ENCODE measurements around the gene TRMT10C.
"Not testable (repeated sequence)": the region's sequence is repeated elsewhere in the genome, so short reads cannot be mapped to it uniquely, and the experiment has no call there.

The TRMT10C gene

DNA sequence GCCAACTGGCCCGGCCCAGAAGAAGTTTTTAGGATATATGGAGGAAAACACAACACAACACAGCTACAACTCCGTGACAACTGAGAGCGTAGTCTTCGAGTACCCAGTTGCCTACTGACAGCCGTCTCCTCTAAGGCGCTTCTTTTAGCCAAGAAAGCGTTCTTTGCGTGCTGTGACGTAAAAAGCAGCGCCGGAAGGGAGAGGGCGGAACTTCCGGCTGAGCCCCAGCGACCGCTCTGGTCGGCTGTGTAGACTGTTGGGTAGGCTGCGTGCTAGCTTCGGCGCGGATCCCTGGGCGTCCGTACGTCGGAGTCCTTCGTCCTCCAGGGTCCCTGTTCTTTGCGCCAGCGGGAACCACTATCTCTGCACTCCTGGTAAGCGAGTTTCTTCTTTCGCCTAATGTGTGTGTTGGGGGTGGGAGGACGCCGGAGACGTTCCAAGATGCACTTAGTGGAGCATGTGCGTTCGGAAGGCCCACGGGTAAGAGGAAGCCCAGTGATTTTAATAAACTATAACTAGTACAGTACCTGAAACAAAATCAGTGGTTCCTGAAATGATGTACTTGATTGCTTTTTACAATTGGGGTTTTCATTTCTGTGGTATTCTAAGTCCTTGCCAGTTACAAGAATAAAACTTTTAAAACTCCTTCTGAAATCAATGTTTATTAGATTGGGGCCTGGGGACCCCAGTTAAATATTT is at the start of gene TRMT10C:
Gene TRMT10C (plus strand): TSS at position 239 of the 699 bp plus-strand sequence. CDS start 2,914 bp downstream, outside the sequence.
- DNase-seq (ENCODE audit: low read depth) = peak; percentile 87

DNA sequence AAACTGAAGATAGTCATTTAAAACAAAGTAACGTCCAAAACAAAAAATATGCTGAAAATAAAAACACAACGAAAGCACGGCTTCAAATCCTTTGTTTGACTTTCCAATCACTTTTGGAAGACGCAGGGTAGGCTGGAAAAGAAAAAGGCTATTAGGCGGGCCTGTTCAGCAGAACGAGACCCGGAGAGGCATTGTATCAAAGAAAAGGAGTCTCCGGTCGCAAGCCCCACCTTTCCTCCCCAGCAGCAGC is 49.3 kb upstream of the TRMT10C start:
- DNase-seq (ENCODE audit: low read depth) = no peak

DNA sequence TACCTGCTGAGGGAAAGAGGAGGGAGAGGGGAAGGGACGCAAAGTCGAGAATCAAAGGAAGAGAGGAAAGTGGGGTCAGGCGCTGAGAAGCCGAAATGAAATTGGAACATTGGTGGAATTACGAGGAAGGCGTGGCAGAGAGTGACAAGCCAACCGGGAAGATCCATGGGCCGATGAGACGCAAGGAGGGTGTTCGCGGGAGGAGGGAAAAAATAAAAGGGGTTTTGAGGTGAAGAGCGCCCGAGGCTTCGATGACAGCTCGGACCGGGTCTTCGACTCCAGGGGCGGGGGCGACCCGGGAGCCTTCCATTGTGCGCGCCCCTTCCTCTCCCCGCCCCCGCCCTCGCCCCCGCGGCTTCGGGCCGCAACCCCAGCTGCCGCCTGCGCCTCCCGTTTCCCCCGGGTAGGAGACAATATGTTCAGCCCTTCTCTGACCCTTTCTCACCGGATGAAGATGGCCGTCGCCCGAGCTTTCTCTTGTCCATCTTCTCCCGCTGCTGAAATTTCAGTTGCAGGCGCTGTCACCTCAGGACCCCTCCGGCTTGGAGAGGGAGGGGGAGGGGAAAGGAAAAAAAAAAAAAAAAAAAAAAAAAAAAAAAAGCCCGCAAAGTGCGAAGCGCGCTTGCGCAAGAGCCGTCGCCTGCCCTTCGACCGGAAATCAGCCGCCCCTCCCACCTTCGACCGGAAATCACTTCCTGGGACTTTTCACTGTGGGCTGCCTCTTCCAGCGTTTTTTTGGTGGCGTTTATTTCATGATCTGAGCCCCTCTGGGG is 48.8 kb upstream of the TRMT10C start, which contains the start of gene SENP7:
Gene SENP7 (minus strand): TSS at position 567 of the 773 bp plus-strand sequence. CDS start 82 bp downstream, at position 485.
- DNase-seq (ENCODE audit: low read depth) = peak; percentile 65

DNA sequence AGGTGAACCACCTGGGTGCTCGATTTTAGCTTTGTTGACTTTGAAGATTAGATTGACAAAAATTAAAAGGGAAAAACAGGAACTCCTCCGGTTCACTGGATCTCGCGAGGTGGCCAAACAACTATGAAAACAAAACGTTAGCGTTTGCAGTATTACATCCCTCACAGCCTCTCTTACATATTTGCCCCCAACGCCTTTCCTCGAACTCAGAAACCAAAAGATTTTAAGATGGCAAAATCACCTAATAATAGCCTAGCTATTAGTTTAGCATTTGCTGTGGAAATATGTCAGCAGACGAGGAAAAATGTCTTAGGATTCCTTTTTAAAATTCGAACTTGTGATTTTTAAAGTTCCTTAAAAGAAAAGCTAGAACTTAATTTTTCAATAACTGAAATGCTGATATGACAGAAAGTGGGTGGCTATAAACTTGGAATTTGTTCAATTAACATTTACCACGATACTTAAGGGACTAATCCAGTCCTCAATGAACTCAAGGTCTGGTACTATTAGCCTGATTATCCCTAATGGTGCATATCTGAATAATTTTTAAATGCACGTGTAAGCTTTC is 48.2 kb upstream of the TRMT10C start:
- no peak for DNase-seq (ENCODE audit: low read depth)

DNA sequence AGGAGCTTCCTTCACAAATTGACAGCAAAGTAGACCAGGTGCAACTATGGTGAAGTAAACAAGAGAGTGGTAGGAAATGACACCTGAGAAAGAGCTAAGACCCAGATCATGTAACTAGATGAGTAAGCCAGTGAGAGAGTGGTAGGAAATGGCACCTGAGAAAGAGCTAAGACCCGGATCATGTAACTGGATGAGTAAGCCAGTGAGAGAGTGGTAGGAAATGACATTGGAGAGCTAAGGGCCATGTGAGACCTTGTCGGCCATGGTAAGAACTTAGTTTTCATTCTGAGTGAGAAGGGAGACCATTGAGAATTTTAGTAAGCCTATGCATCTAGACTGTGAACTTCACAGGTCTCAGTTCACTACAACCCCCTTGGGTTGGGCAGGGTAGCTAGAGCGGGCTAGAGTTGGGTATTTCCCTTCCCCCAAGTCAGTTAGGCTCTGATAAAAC is 43.2 kb upstream of the TRMT10C start:
- DNase-seq (ENCODE audit: low read depth) = no peak

DNA sequence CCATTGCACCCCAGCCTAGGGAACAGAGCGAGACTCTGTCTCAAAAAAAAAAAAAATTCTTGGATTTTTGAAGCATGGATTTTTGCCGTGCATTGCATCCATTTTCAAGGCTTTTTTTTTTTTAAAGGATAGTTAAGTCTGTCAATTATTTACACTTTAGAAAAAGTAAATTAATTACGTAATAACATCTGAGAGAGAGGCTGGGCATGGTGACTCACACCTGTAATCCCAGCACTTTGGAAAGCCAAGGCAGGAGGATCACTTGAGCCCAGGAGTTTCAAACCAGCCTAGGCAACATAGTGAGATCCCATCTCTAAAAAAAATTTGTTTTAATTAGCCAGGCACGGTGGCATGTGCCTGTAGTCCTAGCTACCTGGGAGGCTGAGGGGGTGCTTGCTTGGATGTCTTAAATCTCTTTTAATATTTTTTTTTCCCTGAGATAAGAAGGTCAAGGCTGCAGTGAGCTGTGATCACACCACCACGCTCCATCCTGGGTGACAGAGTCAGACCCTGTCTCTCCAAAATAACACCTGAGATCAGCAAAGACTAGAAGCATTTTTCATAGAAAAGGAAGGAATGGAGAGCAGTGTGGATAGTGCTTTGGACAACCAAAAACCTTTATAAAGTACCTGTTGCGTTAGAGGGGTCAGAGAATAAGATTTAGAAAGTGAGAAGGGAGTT is 41.8 kb upstream of the TRMT10C start:
- DNase-seq (ENCODE audit: low read depth) = no peak

DNA sequence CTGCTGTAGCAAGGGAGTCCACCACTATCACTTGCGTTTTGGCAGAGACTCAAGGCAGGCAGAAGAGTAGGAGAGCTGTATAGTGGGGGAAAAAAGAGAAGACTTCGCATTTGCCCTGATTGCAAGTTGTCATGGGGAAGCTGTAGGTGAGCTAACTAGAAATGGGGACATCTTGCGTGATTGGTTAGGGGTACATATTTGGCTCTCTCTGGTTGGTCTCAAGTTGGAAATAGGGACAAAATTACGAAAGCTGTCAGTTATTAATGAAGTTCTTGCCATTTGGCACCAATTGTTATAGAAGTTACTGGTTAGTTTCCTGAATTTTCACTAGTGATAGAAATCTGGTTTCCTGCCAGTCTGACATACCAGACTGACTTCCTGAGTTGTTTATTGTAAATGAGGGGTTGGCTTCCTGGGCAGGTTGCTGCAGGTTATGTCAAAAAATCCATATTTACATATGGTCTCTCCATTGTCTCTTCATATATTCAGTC is 40.4 kb upstream of the TRMT10C start:
- DNase-seq (ENCODE audit: low read depth) = no peak

DNA sequence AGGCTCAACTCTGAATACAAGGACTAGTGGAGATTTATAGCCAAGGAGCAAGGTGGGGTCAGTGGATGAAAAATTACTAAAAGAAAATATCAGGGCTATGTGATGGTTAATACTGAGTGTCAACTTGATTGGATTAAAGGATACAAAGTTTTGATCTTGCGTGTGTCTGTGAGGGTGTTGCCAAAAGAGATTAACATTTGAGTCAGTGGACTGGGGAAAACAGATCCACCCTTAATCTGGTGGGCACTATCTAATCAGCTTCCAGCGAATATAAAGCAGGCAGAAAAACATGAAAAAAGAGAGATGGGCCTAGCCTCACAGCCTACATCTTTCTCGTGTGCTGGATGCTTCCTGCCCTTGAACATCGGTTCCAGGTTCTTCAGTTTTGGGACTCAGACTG is 34.2 kb upstream of the TRMT10C start:
- DNase-seq (ENCODE audit: low read depth) = no peak

DNA sequence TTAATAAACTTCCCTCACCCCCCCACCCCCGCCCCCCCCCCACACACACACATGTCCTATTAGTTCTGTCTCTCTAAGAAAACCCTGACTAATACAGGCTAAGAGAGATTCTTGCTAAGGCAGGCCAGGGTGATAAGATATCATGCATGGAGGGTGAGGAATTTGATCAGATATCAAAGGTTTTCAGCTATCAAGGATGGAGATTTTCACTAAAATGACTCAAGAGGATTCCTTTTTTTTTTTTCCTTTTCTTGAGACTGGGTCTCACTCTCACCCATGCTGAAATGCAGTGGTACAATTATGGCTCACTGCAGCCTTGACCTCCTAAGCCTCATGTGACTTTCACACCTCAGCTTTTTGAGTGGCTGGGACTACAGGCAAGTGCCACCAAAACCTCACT is 33.8 kb upstream of the TRMT10C start:
- no peak for DNase-seq (ENCODE audit: low read depth)

DNA sequence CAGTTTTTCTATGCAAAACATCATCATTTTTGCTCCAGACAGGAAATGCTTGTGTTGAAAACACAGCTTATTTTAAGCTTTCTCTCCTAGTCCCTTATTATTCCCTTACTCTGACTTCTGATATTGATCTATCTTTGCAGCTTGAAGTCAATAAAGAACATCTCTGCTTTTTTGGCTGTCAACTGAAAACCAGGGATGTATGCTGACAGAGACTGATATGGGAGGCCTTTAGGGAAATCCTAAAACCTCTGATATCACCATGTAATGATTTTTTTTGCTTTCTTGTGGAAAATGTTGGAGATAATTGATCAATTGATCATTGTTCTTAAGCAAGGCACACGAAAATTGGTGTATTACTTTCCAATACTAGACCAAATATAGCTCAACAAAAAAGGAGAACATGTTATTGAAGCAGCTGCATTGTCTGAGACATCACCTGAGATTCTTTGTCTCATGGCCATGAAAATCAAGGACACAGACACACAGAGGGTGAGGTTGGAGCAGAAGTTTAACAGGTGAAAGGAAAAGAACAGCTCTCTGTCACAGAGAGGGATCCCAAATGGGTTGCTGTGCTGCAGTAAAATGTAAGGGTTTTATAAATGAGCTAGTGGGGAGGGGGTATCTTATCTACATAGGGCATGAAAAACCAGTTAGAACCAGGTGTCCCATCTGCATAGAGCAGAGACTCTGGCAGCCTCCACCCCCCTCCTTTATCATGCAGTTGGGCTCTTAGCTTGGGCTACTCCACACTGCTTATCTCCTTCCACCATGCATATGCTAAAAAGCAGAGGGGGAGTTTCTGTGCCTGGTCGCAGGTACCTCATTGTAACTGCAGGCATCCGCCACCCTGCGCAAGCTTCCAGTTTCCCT is 31.6 kb upstream of the TRMT10C start:
- no peak for DNase-seq (ENCODE audit: low read depth)

DNA sequence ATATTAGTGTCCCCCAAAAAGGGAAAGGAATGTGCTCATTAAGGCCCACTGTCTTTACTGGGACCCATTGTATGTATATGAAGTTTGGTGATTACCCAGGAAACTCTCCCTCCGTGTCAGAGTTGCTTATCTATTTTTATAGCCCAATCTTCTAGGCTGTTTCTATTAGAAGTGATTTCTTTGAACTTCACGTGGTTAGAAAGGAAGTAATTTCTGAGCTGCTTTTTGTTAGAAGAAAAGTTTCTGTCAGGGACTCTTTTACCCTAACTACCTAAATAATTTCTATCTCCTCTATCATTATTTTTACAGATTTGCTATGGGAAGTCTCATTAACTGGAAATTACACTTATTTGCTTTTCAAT is 31.0 kb upstream of the TRMT10C start:
- DNase-seq (ENCODE audit: low read depth) = no peak

DNA sequence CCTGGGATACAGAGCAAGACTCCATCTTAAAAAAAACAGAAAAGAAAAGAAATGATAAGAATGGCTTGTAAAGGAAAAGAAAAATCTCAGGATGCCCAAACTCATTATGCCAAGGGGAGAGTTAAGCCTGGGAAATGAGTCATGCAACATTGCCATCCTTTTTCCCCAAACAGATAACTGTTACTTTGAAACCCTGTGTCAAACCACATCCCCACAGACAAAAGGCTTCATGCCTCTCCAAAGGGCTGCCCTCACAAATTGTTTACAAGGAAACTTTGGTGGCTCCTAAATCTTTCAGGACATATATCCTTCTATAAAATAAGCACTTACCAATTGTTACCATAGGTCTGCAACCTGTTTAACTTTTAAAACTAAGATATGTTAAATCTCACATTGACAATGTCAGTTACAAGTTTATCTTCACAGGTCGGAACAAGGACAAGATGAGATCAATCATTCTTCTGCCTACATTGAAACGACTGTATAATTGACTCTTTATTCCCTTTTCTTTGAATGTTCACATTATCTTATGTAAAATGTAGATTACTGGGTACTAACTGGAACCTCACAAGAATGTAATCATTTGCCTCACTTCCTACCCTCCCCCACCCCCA is 30.1 kb upstream of the TRMT10C start:
- no peak for DNase-seq (ENCODE audit: low read depth)

DNA sequence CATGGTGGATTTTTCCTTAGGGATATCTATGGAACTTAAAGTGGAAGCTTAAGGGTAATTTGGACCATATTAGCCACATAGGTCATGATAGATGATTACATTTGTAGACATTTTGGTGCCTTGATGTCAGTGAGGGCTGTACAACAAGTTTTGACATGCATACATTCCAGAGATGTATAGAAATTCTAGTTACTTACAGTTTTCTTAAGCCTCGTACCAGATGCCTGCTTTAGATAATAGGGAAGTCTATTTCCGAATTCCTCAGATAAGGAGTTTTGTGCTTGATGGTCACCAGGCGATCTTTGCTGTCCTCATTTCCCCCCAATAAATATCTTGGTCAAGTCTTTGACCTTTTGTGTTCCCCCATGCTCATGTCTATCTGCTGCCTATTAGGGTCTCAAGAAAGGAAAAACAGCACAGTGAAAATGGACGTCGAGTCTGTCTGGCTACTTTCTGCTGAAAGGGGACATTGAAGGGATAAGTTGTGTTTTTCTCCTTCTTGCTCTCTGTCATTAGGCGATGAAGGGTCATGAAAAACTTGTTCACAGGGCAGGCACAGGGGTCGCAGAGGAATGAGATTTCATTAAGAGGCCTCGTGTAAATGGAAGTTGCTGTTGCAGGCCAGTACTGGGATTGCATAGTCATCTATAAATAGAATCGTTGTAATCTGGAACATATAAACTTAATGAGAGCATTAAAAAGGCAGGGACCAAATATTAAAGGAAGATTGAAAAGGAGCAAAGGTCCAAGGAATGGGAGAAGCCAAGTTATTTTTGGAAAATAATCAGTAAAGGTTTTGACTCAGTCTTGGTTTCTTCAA is 28.7 kb upstream of the TRMT10C start:
- no peak for DNase-seq (ENCODE audit: low read depth)

DNA sequence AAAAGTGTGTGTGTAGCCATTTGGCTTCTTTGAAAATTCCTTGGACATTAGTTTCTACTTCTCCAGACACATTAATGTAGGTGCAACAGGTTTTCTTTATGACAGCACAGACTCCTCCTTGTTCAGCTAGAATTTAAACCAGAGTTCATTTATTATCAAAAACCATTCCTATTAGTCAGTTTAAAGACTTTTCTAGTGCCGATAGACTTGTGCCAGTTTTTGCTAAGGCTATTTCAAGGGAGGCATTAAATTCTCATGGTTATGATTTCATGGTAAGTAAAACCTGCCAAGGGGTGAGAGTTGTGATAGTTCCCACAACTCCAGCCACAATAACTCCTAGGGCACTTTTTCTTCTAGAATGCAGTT is 28.1 kb upstream of the TRMT10C start:
- DNase-seq (ENCODE audit: low read depth) = no peak

DNA sequence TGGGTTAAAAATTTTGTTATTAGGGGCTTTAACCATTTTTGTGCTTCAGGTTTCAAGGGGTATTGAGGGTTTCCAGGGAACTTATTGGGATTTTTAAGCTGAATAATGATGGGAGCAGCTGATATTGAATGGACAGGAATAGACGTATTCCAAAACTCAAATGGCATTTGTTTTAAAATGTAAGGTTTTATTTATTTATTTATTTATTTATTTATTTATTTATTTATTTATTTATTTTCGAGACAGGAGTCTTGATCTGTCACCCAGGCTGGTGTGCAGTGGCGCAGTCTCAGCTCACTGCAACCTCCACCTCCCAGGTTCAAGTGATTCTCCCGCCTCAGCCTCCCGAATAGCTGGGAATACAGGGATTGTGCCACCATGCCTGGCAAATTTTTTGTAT is 26.4 kb upstream of the TRMT10C start:
- DNase-seq (ENCODE audit: low read depth) = no peak

DNA sequence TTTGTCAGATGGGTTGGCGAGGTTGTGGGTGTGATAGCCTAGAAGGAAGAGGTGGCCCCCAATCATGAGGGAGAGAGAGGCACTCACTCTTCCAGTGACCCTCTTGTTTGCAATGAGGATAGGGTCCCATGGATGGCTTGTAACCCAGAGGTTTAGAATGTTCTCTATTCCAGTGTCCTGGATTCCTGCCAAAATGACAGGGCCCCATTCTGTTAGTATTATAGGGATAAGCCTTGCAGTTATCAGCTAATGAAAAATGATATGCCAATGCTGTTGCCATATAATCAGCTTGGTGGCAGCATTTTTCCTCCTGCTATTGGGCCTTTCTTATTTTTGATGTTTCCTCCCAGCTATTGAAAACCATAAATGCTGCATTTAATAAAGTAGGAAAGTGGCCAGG is 25.4 kb upstream of the TRMT10C start:
- DNase-seq (ENCODE audit: low read depth) = no peak

DNA sequence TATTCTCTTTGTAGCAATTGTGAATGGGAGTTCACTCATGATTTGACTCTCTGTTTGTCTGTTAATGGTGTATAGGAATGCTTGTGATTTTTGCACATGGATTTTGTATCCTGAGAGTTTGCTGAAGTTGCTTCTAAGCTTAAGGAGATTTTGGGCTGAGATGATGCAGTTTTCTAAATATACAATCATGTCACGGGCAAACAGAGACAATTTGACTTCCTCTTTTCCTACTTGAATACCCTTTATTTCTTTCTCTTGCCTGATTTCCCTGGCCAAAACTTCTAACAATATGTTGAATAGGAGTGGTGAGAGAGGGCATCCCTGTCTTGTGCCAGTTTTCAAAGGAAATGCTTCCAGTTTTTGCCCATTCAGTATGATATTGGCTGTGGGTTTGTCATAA is 24.7 kb upstream of the TRMT10C start:
- not testable (repeated sequence) for DNase-seq (ENCODE audit: low read depth)

DNA sequence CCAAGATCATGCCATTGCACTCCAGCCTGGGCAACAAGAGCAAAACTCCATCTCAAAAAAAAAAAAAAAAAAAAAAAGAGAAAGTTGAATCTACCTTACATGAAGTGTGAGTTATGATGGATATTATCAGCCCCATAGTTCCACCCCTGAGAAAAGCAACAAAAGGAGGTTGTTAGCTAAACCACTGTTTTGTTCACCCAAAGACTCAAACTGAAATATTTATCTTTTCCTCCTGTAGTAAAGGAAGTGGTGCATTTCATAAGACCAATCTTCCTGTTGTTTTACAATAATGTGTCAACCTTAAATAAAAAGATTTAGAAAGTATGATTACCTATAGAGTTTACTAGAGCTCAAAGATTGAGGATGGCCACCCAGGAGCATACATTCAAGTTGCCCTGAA is 18.7 kb upstream of the TRMT10C start:
- DNase-seq (ENCODE audit: low read depth) = no peak

DNA sequence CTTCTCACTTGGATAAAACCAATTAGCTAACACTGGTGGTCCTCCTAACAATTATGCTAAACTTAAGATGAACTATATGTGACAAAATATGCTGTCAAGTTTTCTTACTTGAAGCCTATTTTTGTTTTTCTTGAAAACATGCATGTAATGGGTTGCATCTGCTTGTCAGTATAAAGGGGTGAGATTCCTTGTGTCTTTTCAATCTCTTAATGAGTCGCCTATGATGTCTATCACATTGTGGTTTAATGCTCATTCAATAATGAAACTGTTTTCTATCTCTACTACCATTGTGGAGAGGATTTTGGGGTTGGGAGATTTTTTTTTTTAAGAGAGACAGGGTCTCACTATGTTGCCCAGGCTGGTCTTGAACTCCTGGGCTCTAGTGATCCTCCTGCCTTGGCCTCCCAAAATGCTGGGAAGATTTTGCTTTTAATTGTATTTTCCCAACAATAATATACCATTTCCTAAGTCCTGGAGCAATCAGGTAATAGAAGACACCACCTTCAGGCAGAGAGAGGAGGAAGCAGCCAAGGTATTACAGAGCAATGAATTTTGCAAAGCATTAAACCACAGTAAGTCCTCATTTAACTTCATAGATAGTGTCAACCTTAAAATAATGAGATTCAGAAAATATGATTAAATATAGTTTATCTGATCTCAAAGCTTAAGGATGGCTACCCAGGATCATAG is 17.4 kb upstream of the TRMT10C start:
- no peak for DNase-seq (ENCODE audit: low read depth)
